Activated CD8-positive, alpha-beta T cell treated with anti-CD3 and anti-CD28 coated beads, Interleukin-2, amount 10 ng/mL, durations not matched to agents 7 days and 5 days (primary cell): ENCODE measurements around the gene S100A3. TPM values are rescaled to one million over a fixed set of nuclear protein-coding genes. Genes with fewer than 3 reads are reported as not detected.
"Not testable (repeated sequence)": the region's sequence is repeated elsewhere in the genome, so short reads cannot be mapped to it uniquely, and the experiment has no call there.

Experiments used
- ATAC-seq: fragments of 150-1000 bp; cut with Tn5 transposase; one replicate; pipeline ENCODE4 v1.10.0; 2021; ENCODE audit warnings: moderate library complexity
- CTCF ChIA-PET: fragments of 350-600 bp; sonication (Branson Sonifier 250); formaldehyde crosslinking; loops from one replicate; lab custom pipeline; 2021; ENCODE audit warnings: antibody characterized with exemption; lab: Charles Lee
- POLR2A ChIA-PET: fragments of 350-600 bp; sonication (Branson Sonifier 250); formaldehyde crosslinking; loops from one replicate; lab custom pipeline; 2021; ENCODE audit warnings: antibody characterized with exemption; lab: Charles Lee
- DNase-seq: peaks from one replicate; pipeline ENCODE4 v3.0.0-alpha.2; 2020
- H3K27ac Mint-ChIP-seq: one replicate; pipeline ENCODE4 v1.8.0; 2021; ENCODE audit warnings: mild to moderate bottlenecking, mixed read lengths
- H3K27me3 Mint-ChIP-seq: one replicate; pipeline ENCODE4 v1.8.0; 2021; ENCODE audit warnings: low read depth, mixed read lengths
- H3K36me3 Mint-ChIP-seq: one replicate; pipeline ENCODE4 v1.8.0; 2021; ENCODE audit warnings: low read depth, mixed read lengths
- H3K4me1 Mint-ChIP-seq: one replicate; pipeline ENCODE4 v1.8.0; 2021; ENCODE audit warnings: low read depth, mixed read lengths
- H3K4me3 Mint-ChIP-seq: one replicate; pipeline ENCODE4 v1.8.0; 2021; ENCODE audit warnings: mild to moderate bottlenecking, mixed read lengths
- H3K9me3 Mint-ChIP-seq: one replicate; pipeline ENCODE4 v1.8.0; 2022; ENCODE audit warnings: mixed read lengths; ENCODE audit not compliant: insufficient read depth
- total RNA-seq, 2 experiments: library from RNA; stranded (reverse); gene quantifications; one replicate each; pipeline ENCODE4 v1.2.3, GENCODE V29; 2021

The S100A3 gene
- total RNA-seq, 2 experiments from 2014 or later = not detected

- H3K4me1 Mint-ChIP-seq = not testable (repeated sequence)
Measured at GRCh38 chr1:153582836-153583235, 33.8 kb upstream of the S100A3 start.

GRCh38 chr1:153578936-153579335, 29.9 kb upstream of the S100A3 start:
- Mint-ChIP-seq H3K27me3 (peaks cover 24% of the 10 kb centered on the region), H3K27ac (no peak overlapping the region), H3K4me1 (peaks cover 2% of the 10 kb centered on the region), H3K4me3 (no peak overlapping the region), H3K9me3 (no peaks in the 10 kb centered on the region), H3K36me3 (no peaks in the 10 kb centered on the region)
- ChIA-PET POLR2A (interaction anchor here (2.0 kb wide), 1 partner anchor 47 kb away, joined by 4 read pairs; no protein-coding TSS in a partner anchor), CTCF (no interaction called here)
- DNase-seq = no peak
- ATAC-seq = no peak

More at GRCh38 chr1:153582836-153583235, 33.8 kb upstream of the S100A3 start:
- H3K4me3 Mint-ChIP-seq, POLR2A ChIA-PET, H3K27ac Mint-ChIP-seq, ATAC-seq, H3K36me3 Mint-ChIP-seq, CTCF ChIA-PET, H3K9me3 Mint-ChIP-seq, DNase-seq: not testable (repeated sequence)
- H3K27me3 Mint-ChIP-seq = peaks cover 31% of the 10 kb centered on the region

- Mint-ChIP-seq H3K27me3 (peaks cover 24% of the 10 kb centered on the region), H3K9me3 (no peaks in the 10 kb centered on the region), H3K27ac (no peak overlapping the region), H3K4me3 (no peak overlapping the region), H3K36me3 (no peaks in the 10 kb centered on the region), H3K4me1 (peaks cover 2% of the 10 kb centered on the region)
- no peak for DNase-seq
- ChIA-PET CTCF (interaction anchor here (1.7 to 1.8 kb wide), 2 partner anchors 46 to 68 kb away, joined by 6 to 11 read pairs; no protein-coding TSS in a partner anchor), POLR2A (interaction anchor here (2.0 kb wide), 1 partner anchor 47 kb away, joined by 4 read pairs; no protein-coding TSS in a partner anchor)
- ATAC-seq = no peak
Measured at GRCh38 chr1:153578490-153578889, 29.4 kb upstream of the S100A3 start.

- DNase-seq (no peak), ATAC-seq (no peak)
- Mint-ChIP-seq H3K27me3 (peaks cover 24% of the 10 kb centered on the region), H3K4me3 (no peak overlapping the region), H3K4me1 (peaks cover 9% of the 10 kb centered on the region), H3K36me3 (no peaks in the 10 kb centered on the region), H3K27ac (no peak overlapping the region), H3K9me3 (no peaks in the 10 kb centered on the region)
- POLR2A ChIA-PET = interaction anchor here (1.0 to 2.0 kb wide), 3 partner anchors 21 to 46 kb away, joined by 3 to 4 read pairs (median 3); no protein-coding TSS in a partner anchor
- CTCF ChIA-PET = interaction anchor here (0.8 to 1.8 kb wide), 6 partner anchors 10 to 82 kb away, joined by 3 to 11 read pairs (median 5); no protein-coding TSS in a partner anchor
Measured at GRCh38 chr1:153577624-153578051, 28.6 kb upstream of the S100A3 start.

- no peak overlapping the region for H3K4me3 Mint-ChIP-seq
- no peak for DNase-seq
- ChIA-PET POLR2A (interaction anchor here (1.0 to 2.0 kb wide), 3 partner anchors 21 to 45 kb away, joined by 3 to 4 read pairs (median 3); no protein-coding TSS in a partner anchor), CTCF (interaction anchor here (0.8 to 1.8 kb wide), 6 partner anchors 9 to 81 kb away, joined by 3 to 11 read pairs (median 5); no protein-coding TSS in a partner anchor)
- no peak for ATAC-seq
- no peak overlapping the region for H3K27ac Mint-ChIP-seq
- no peaks in the 10 kb centered on the region for H3K36me3 Mint-ChIP-seq
- H3K9me3 Mint-ChIP-seq = no peaks in the 10 kb centered on the region
- peaks cover 24% of the 10 kb centered on the region for H3K27me3 Mint-ChIP-seq
- peaks cover 13% of the 10 kb centered on the region for H3K4me1 Mint-ChIP-seq
Measured at GRCh38 chr1:153577138-153577537, 28.1 kb upstream of the S100A3 start.

- not testable (repeated sequence) for H3K36me3 Mint-ChIP-seq, DNase-seq, H3K9me3 Mint-ChIP-seq, H3K27ac Mint-ChIP-seq, H3K4me3 Mint-ChIP-seq, ATAC-seq
- ChIA-PET CTCF (interaction anchor here (1.1 kb wide), 1 partner anchor 42 kb away, joined by 3 read pairs; no protein-coding TSS in a partner anchor), POLR2A (interaction anchor here (1.0 kb wide), 1 partner anchor 40 kb away, joined by 4 read pairs; no protein-coding TSS in a partner anchor)
- peaks cover 30% of the 10 kb centered on the region for H3K27me3 Mint-ChIP-seq
- H3K4me1 Mint-ChIP-seq = peaks cover 18% of the 10 kb centered on the region
Measured at GRCh38 chr1:153575497-153575896, 26.4 kb upstream of the S100A3 start.

GRCh38 chr1:153575081-153575491, 26.0 kb upstream of the S100A3 start:
- H3K4me1 Mint-ChIP-seq = peaks cover 18% of the 10 kb centered on the region
- H3K27ac Mint-ChIP-seq, DNase-seq, POLR2A ChIA-PET, CTCF ChIA-PET, H3K4me3 Mint-ChIP-seq, H3K36me3 Mint-ChIP-seq, ATAC-seq, H3K9me3 Mint-ChIP-seq: not testable (repeated sequence)
- peaks cover 31% of the 10 kb centered on the region for H3K27me3 Mint-ChIP-seq

GRCh38 chr1:153573351-153573750, 24.3 kb upstream of the S100A3 start:
- peaks cover 24% of the 10 kb centered on the region for H3K27me3 Mint-ChIP-seq
- DNase-seq = no peak
- peaks cover 27% of the 10 kb centered on the region for H3K4me1 Mint-ChIP-seq
- H3K36me3 Mint-ChIP-seq = no peaks in the 10 kb centered on the region
- ChIA-PET CTCF (interaction anchor here (1.0 to 7.4 kb wide), 27 partner anchors 8 to 413 kb away, joined by 3 to 245 read pairs (median 5); partner anchors contain the start of genes CHTOP, RAB13, S100A1 and S100A13), POLR2A (interaction anchor here (0.7 to 1.6 kb wide), 3 partner anchors 41 to 93 kb away, joined by 3 to 8 read pairs (median 5); partner anchors contain the start of gene CHTOP)
- ATAC-seq = no peak
- H3K4me3 Mint-ChIP-seq = no peak overlapping the region
- no peak overlapping the region for H3K27ac Mint-ChIP-seq
- no peaks in the 10 kb centered on the region for H3K9me3 Mint-ChIP-seq

- ATAC-seq = peak; percentile 78
- peak; percentile 65 for DNase-seq
- no peak overlapping the region for H3K27ac Mint-ChIP-seq
- no peaks in the 10 kb centered on the region for H3K36me3 Mint-ChIP-seq
- ChIA-PET POLR2A (interaction anchor here (0.7 to 1.7 kb wide), 4 partner anchors 37 to 94 kb away, joined by 3 to 8 read pairs (median 5); partner anchors contain the start of genes CHTOP and S100A6), CTCF (interaction anchor here (1.0 to 7.4 kb wide), 36 partner anchors 9 to 414 kb away, joined by 3 to 245 read pairs (median 4); partner anchors contain the start of genes CHTOP, RAB13, S100A1 and S100A13)
- no peak overlapping the region for H3K4me3 Mint-ChIP-seq
- H3K9me3 Mint-ChIP-seq = no peaks in the 10 kb centered on the region
- peaks cover 33% of the 10 kb centered on the region for H3K4me1 Mint-ChIP-seq
- peaks cover 17% of the 10 kb centered on the region for H3K27me3 Mint-ChIP-seq
Measured at GRCh38 chr1:153572569-153573015, 23.5 kb upstream of the S100A3 start.

- Mint-ChIP-seq H3K36me3 (no peaks in the 10 kb centered on the region), H3K9me3 (no peaks in the 10 kb centered on the region), H3K27me3 (peaks cover 11% of the 10 kb centered on the region), H3K4me3 (no peak overlapping the region), H3K4me1 (peaks cover 38% of the 10 kb centered on the region), H3K27ac (no peak overlapping the region)
- ChIA-PET POLR2A (interaction anchor here (1.6 to 1.7 kb wide), 2 partner anchors 36 to 39 kb away, joined by 5 read pairs; partner anchors contain the start of gene S100A6), CTCF (interaction anchor here (1.0 to 7.4 kb wide), 29 partner anchors 8 to 415 kb away, joined by 3 to 245 read pairs (median 5); partner anchors contain the start of genes CHTOP, RAB13, S100A1 and S100A13)
- DNase-seq (no peak), ATAC-seq (no peak)
Measured at GRCh38 chr1:153571706-153572105, 22.6 kb upstream of the S100A3 start.

- ChIA-PET CTCF (interaction anchor here (0.6 to 7.4 kb wide), 13 partner anchors 10 to 1089 kb away, joined by 3 to 245 read pairs (median 4); partner anchors contain the start of genes CHTOP, RAB13, S100A1 and S100A13), POLR2A (interaction anchor here (0.7 to 1.2 kb wide), 2 partner anchors 25 to 39 kb away, joined by 3 to 4 read pairs; partner anchors contain the start of gene S100A4)
- Mint-ChIP-seq H3K4me1 (peaks cover 45% of the 10 kb centered on the region), H3K4me3 (no peak overlapping the region), H3K27ac (no peak overlapping the region), H3K27me3 (peaks cover 11% of the 10 kb centered on the region), H3K36me3 (no peaks in the 10 kb centered on the region), H3K9me3 (no peaks in the 10 kb centered on the region)
- DNase-seq (no peak), ATAC-seq (no peak)
Measured at GRCh38 chr1:153570874-153571273, 21.8 kb upstream of the S100A3 start.
